ENCODE results near the gene C2CD4A. TPM values are rescaled to one million over a fixed set of nuclear protein-coding genes. Genes with fewer than 3 reads are reported as not detected.

Gene C2CD4A
- total RNA-seq, 4 donors from 2014 or later = 0.12 to 0.40 (median 0.31) TPM; not detected in 1

- 68 to 79% methylated on average over 5 of the region's 5 CpGs for WGBS, 2 donors (ENCODE audit: low coverage in 1 of 2)
- no peak overlapping the region for H3K27ac ChIP-seq
- H3K27me3 ChIP-seq = peaks cover 73% of the 10 kb centered on the region
- TF ChIP-seq POLR2A (IDR thresholded peaks at IDR 0.05) = no peak
- TF ChIP-seq POLR2AphosphoS5 (IDR thresholded peaks at IDR 0.05) = no peak
- no peak for TF ChIP-seq CTCF (IDR thresholded peaks at IDR 0.05)
- TF ChIP-seq EP300 (IDR thresholded peaks at IDR 0.05) = no peak
- ATAC-seq = no peak
- no peaks in the 10 kb centered on the region for H3K9me3 ChIP-seq
- H3K4me1 ChIP-seq = peaks cover 0 to 29% (median 10%) of the 10 kb centered on the region in 3 donors
- H3K4me3 ChIP-seq = no peak overlapping the region
- H3K36me3 ChIP-seq = no peaks in the 10 kb centered on the region
Observed at GRCh38 chr15:62069551-62069950, 2.8 kb downstream of the C2CD4A start.

GRCh38 chr15:62071711-62072308, 5.0 kb downstream of the C2CD4A start:
- Histone ChIP-seq H3K36me3 (no peaks in the 10 kb centered on the region), H3K4me3 (no peak overlapping the region), H3K4me1 (peaks cover 0 to 23% (median 7%) of the 10 kb centered on the region in 3 donors), H3K27me3 (peaks cover 51% of the 10 kb centered on the region), H3K9me3 (no peaks in the 10 kb centered on the region), H3K27ac (no peak overlapping the region)
- ATAC-seq = no peak
- TF ChIP-seq CTCF (IDR thresholded peaks at IDR 0.05) = peak; percentile 47 to 72 (median 56)
- TF ChIP-seq POLR2AphosphoS5 (IDR thresholded peaks at IDR 0.05) = no peak

- H3K4me3 ChIP-seq = no peak overlapping the region
- H3K36me3 ChIP-seq = no peaks in the 10 kb centered on the region
- no peak for TF ChIP-seq CTCF (IDR thresholded peaks at IDR 0.05)
- TF ChIP-seq POLR2AphosphoS5 (IDR thresholded peaks at IDR 0.05) = no peak
- no peak for TF ChIP-seq EP300 (IDR thresholded peaks at IDR 0.05)
- TF ChIP-seq POLR2A (IDR thresholded peaks at IDR 0.05) = no peak
- H3K4me1 ChIP-seq = no peaks in the 10 kb centered on the region
- no peak for ATAC-seq
- no peak overlapping the region for H3K27ac ChIP-seq
- H3K27me3 ChIP-seq = peaks cover 22% of the 10 kb centered on the region
- WGBS, 2 donors (ENCODE audit: low coverage in 1 of 2) = 73 to 76% methylated on average over 6 of the region's 9 CpGs
- H3K9me3 ChIP-seq = no peaks in the 10 kb centered on the region
Observed at GRCh38 chr15:62075595-62076277, 9.0 kb downstream of the C2CD4A start.

GRCh38 chr15:62079594-62079993, 12.8 kb downstream of the C2CD4A start:
- TF ChIP-seq POLR2AphosphoS5 (IDR thresholded peaks at IDR 0.05) = no peak
- TF ChIP-seq EP300 (IDR thresholded peaks at IDR 0.05) = no peak
- no peak for TF ChIP-seq CTCF (IDR thresholded peaks at IDR 0.05)
- no peak for TF ChIP-seq POLR2A (IDR thresholded peaks at IDR 0.05)
- H3K9me3 ChIP-seq = no peaks in the 10 kb centered on the region
- no peak overlapping the region for H3K4me3 ChIP-seq
- H3K27me3 ChIP-seq = peaks cover 9% of the 10 kb centered on the region
- H3K27ac ChIP-seq = no peak overlapping the region
- no peaks in the 10 kb centered on the region for H3K36me3 ChIP-seq
- 70 to 84% methylated on average over 4 of the region's 4 CpGs for WGBS, 2 donors (ENCODE audit: low coverage in 1 of 2)
- H3K4me1 ChIP-seq = no peaks in the 10 kb centered on the region
- ATAC-seq = no peak

Measured in gastroesophageal sphincter (tissue), 4 donors.